NCI-H2196 treated with DMSO at 0.1 percent for 48 hours (cell line): ENCODE measurements around the gene ZMIZ2.
"Not testable (repeated sequence)": the region's sequence is repeated elsewhere in the genome, so short reads cannot be mapped to it uniquely, and the experiment has no call there.

Source experiments
- DNase-seq: peaks from one replicate; lab custom pipeline; 2025; ENCODE audit not compliant: unreplicated experiment; lab: John Stamatoyannopoulos, UW

The ZMIZ2 gene

GRCh38 chr7:44769776-44770294 is 21.2 kb downstream of the ZMIZ2 start:
- DNase-seq = no peak

- DNase-seq = no peak
These were observed 22.7 kb downstream of the ZMIZ2 start for GRCh38 chr7:44771358-44771757.

- no peak for DNase-seq
These were observed 23.8 kb downstream of the ZMIZ2 start for GRCh38 chr7:44772440-44772839.

- DNase-seq = no peak
These were observed 24.2 kb downstream of the ZMIZ2 start for GRCh38 chr7:44772867-44773266.

- DNase-seq = not testable (repeated sequence)
These were observed 25.8 kb downstream of the ZMIZ2 start for GRCh38 chr7:44774486-44774885.

GRCh38 chr7:44775383-44776107 is 26.9 kb downstream of the ZMIZ2 start:
- DNase-seq = no peak

GRCh38 chr7:44776211-44776610 is 27.6 kb downstream of the ZMIZ2 start:
- no peak for DNase-seq

- no peak for DNase-seq
These were observed 33.8 kb downstream of the ZMIZ2 start for GRCh38 chr7:44782460-44782859.

GRCh38 chr7:44783407-44783806 is 34.8 kb downstream of the ZMIZ2 start:
- no peak for DNase-seq

- DNase-seq = no peak
These were observed 35.7 kb downstream of the ZMIZ2 start for GRCh38 chr7:44784364-44784763.

GRCh38 chr7:44785218-44785617 is 36.6 kb downstream of the ZMIZ2 start:
- not testable (repeated sequence) for DNase-seq

GRCh38 chr7:44787041-44787440 is 38.4 kb downstream of the ZMIZ2 start:
- no peak for DNase-seq

- no peak for DNase-seq
These were observed 39.1 kb downstream of the ZMIZ2 start for GRCh38 chr7:44787762-44788161.

GRCh38 chr7:44789990-44790389 is 41.3 kb downstream of the ZMIZ2 start:
- no peak for DNase-seq

- no peak for DNase-seq
These were observed 42.9 kb downstream of the ZMIZ2 start for GRCh38 chr7:44791278-44792219.

- no peak for DNase-seq
These were observed 45.3 kb downstream of the ZMIZ2 start for GRCh38 chr7:44793919-44794318.

GRCh38 chr7:44794331-44794730 is 45.7 kb downstream of the ZMIZ2 start:
- DNase-seq = no peak

- DNase-seq = peak; percentile 70
These were observed 47.4 kb downstream of the ZMIZ2 start for GRCh38 chr7:44796034-44796503.

GRCh38 chr7:44796504-44797328 is 48.1 kb downstream of the ZMIZ2 start, which contains the start of gene PPIA:
Gene PPIA (plus strand): TSS chr7:44796681. CDS start chr7:44796725, 44 bp downstream.
- peak; percentile 96 for DNase-seq

- peak; percentile 65 for DNase-seq
These were observed 48.9 kb downstream of the ZMIZ2 start for GRCh38 chr7:44797329-44798258.
